ENCODE data around the gene ELL. TPM values are rescaled to one million over a fixed set of nuclear protein-coding genes. Genes with fewer than 3 reads are reported as not detected.
A peak's percentile ranks its signal among the peaks of the same experiment; 100 is the strongest.

The ELL gene
- total RNA-seq, 1 donor from 2014 or later: 15.5 TPM

- Mint-ChIP-seq H3K9me3 (ENCODE audit: low read depth) (no peaks in the 10 kb centered on the region), H3K36me3 (ENCODE audit: insufficient read depth) (no peaks in the 10 kb centered on the region), H3K27me3 (peaks cover 50% of the 10 kb centered on the region), H3K4me3 (ENCODE audit: low read depth) (peak overlapping the region; percentile 59), H3K27ac (no peak overlapping the region), H3K4me1 (ENCODE audit: low read depth) (peaks cover 18% of the 10 kb centered on the region)
- no peak for TF ChIP-seq CTCF (IDR thresholded peaks at IDR 0.05; ENCODE audit: unreplicated experiment)
- peak; percentile 8 for DNase-seq (ENCODE audit: low spot score, unreplicated experiment)
Measured at GRCh38 chr19:18418029-18418482, 103.8 kb downstream of the ELL start.

GRCh38 chr19:18417250-18418028 lies 104.4 kb downstream of the ELL start:
- Mint-ChIP-seq H3K27me3 (peaks cover 49% of the 10 kb centered on the region), H3K27ac (peak overlapping the region; percentile 93), H3K4me3 (ENCODE audit: low read depth) (peak overlapping the region; percentile 59), H3K36me3 (ENCODE audit: insufficient read depth) (no peaks in the 10 kb centered on the region), H3K9me3 (ENCODE audit: low read depth) (no peaks in the 10 kb centered on the region), H3K4me1 (ENCODE audit: low read depth) (peaks cover 18% of the 10 kb centered on the region)
- no peak for TF ChIP-seq CTCF (IDR thresholded peaks at IDR 0.05; ENCODE audit: unreplicated experiment)
- DNase-seq (ENCODE audit: low spot score, unreplicated experiment): peak; percentile 28

- peaks cover 50% of the 10 kb centered on the region for H3K27me3 Mint-ChIP-seq
- no peaks in the 10 kb centered on the region for H3K9me3 Mint-ChIP-seq (ENCODE audit: low read depth)
- H3K4me3 Mint-ChIP-seq (ENCODE audit: low read depth): peak overlapping the region; percentile 56
- peaks cover 18% of the 10 kb centered on the region for H3K4me1 Mint-ChIP-seq (ENCODE audit: low read depth)
- H3K27ac Mint-ChIP-seq: peak overlapping the region; percentile 93
- no peaks in the 10 kb centered on the region for H3K36me3 Mint-ChIP-seq (ENCODE audit: insufficient read depth)
- no peak for TF ChIP-seq CTCF (IDR thresholded peaks at IDR 0.05; ENCODE audit: unreplicated experiment)
- DNase-seq (ENCODE audit: low spot score, unreplicated experiment): peak; percentile 59
Measured at GRCh38 chr19:18416778-18417249, 105.1 kb downstream of the ELL start.

- Mint-ChIP-seq H3K4me1 (ENCODE audit: low read depth) (peaks cover 20% of the 10 kb centered on the region), H3K9me3 (ENCODE audit: low read depth) (no peaks in the 10 kb centered on the region), H3K27ac (no peak overlapping the region), H3K36me3 (ENCODE audit: insufficient read depth) (no peaks in the 10 kb centered on the region), H3K4me3 (ENCODE audit: low read depth) (no peak overlapping the region), H3K27me3 (peaks cover 45% of the 10 kb centered on the region)
- no peak for DNase-seq (ENCODE audit: low spot score, unreplicated experiment)
- no peak for TF ChIP-seq CTCF (IDR thresholded peaks at IDR 0.05; ENCODE audit: unreplicated experiment)
Measured at GRCh38 chr19:18415178-18415867, 106.5 kb downstream of the ELL start.

GRCh38 chr19:18414504-18415177 lies 107.2 kb downstream of the ELL start:
- TF ChIP-seq CTCF (IDR thresholded peaks at IDR 0.05; ENCODE audit: unreplicated experiment): no peak
- H3K4me3 Mint-ChIP-seq (ENCODE audit: low read depth): no peak overlapping the region

More at GRCh38 chr19:18414504-18415177, 107.2 kb downstream of the ELL start:
- Mint-ChIP-seq H3K36me3 (ENCODE audit: insufficient read depth) (no peaks in the 10 kb centered on the region), H3K4me1 (ENCODE audit: low read depth) (peaks cover 18% of the 10 kb centered on the region), H3K27ac (peak overlapping the region; percentile 29), H3K9me3 (ENCODE audit: low read depth) (no peaks in the 10 kb centered on the region), H3K27me3 (peaks cover 42% of the 10 kb centered on the region)
- no peak for DNase-seq (ENCODE audit: low spot score, unreplicated experiment)
